Parathyroid adenoma (tissue), 2 donors: ENCODE measurements around the gene GCG.

Source experiments
- H2AFZ ChIP-seq: fragments of 300-600 bp; sonication (generic); one replicate; pipeline ENCODE4 v1.7.0; 2017; ENCODE audit warnings: antibody characterized with exemption, mild to moderate bottlenecking
- H3K27ac ChIP-seq: fragments of 300-600 bp; sonication (generic); one replicate; pipeline ENCODE4 v1.7.0; 2017
- H3K27me3 ChIP-seq: fragments of 300-600 bp; sonication (generic); one replicate; pipeline ENCODE4 v1.7.0; 2017; ENCODE audit warnings: low read length; ENCODE audit not compliant: control insufficient read depth, insufficient read depth
- H3K36me3 ChIP-seq: fragments of 300-600 bp; sonication (generic); one replicate; pipeline ENCODE4 v1.7.0; 2017; ENCODE audit warnings: low read length; ENCODE audit not compliant: control insufficient read depth, insufficient read depth
- H3K4me1 ChIP-seq: fragments of 300-600 bp; sonication (generic); one replicate; pipeline ENCODE4 v1.7.0; 2017; ENCODE audit warnings: control low read depth
- H3K4me2 ChIP-seq: fragments of 300-600 bp; sonication (generic); one replicate; pipeline ENCODE4 v1.7.0; 2017; ENCODE audit warnings: low read length
- H3K4me3 ChIP-seq: fragments of 300-600 bp; sonication (generic); one replicate; pipeline ENCODE4 v1.7.0; 2017; ENCODE audit warnings: low read depth, low read length
- H3K79me2 ChIP-seq: fragments of 300-600 bp; sonication (generic); one replicate; pipeline ENCODE4 v1.7.0; 2017; ENCODE audit warnings: control low read depth
- H3K9ac ChIP-seq: fragments of 300-600 bp; sonication (generic); one replicate; pipeline ENCODE4 v1.7.0; 2017; ENCODE audit warnings: mild to moderate bottlenecking
- H3K9me3 ChIP-seq: fragments of 300-600 bp; sonication (generic); one replicate; pipeline ENCODE4 v1.7.0; 2017; ENCODE audit warnings: low read length; ENCODE audit not compliant: control insufficient read depth
- TF ChIP-seq, protein P1 (sequence below): fragments of 300-600 bp; sonication (generic); IDR thresholded peaks from one replicate; pipeline ENCODE4 v1.7.0; 2017; ENCODE audit warnings: antibody characterized with exemption, mild to moderate bottlenecking
- donor health status: primary hyperparathyroidism.

GCG gene

GRCh38 chr2:162111958-162112850 lies 39.8 kb downstream of the GCG start:
- no peak overlapping the region for H3K4me2 ChIP-seq
- no peaks in the 10 kb centered on the region for H3K36me3 ChIP-seq
- no peak overlapping the region for H3K4me3 ChIP-seq
- H3K9me3 ChIP-seq, result peaks cover 3% of the 10 kb centered on the region
- peaks cover 26% of the 10 kb centered on the region for H3K4me1 ChIP-seq
- TF ChIP-seq, protein P1, sequence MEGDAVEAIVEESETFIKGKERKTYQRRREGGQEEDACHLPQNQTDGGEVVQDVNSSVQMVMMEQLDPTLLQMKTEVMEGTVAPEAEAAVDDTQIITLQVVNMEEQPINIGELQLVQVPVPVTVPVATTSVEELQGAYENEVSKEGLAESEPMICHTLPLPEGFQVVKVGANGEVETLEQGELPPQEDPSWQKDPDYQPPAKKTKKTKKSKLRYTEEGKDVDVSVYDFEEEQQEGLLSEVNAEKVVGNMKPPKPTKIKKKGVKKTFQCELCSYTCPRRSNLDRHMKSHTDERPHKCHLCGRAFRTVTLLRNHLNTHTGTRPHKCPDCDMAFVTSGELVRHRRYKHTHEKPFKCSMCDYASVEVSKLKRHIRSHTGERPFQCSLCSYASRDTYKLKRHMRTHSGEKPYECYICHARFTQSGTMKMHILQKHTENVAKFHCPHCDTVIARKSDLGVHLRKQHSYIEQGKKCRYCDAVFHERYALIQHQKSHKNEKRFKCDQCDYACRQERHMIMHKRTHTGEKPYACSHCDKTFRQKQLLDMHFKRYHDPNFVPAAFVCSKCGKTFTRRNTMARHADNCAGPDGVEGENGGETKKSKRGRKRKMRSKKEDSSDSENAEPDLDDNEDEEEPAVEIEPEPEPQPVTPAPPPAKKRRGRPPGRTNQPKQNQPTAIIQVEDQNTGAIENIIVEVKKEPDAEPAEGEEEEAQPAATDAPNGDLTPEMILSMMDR, result no peak
- no peak overlapping the region for H3K27ac ChIP-seq
- no peak overlapping the region for H3K9ac ChIP-seq
- H2AFZ ChIP-seq, result peak overlapping the region; percentile 40
- H3K79me2 ChIP-seq, result no peaks in the 10 kb centered on the region
- H3K27me3 ChIP-seq, result no peaks in the 10 kb centered on the region

GRCh38 chr2:162107361-162107901 lies 44.6 kb downstream of the GCG start:
- H3K36me3 ChIP-seq, result no peaks in the 10 kb centered on the region
- no peaks in the 10 kb centered on the region for H3K9me3 ChIP-seq
- TF ChIP-seq, protein P1, result no peak
- no peaks in the 10 kb centered on the region for H3K27me3 ChIP-seq
- no peak overlapping the region for H3K4me2 ChIP-seq
- no peak overlapping the region for H3K4me3 ChIP-seq
- H3K9ac ChIP-seq, result no peak overlapping the region
- no peak overlapping the region for H3K27ac ChIP-seq
- H2AFZ ChIP-seq, result peak overlapping the region; percentile 25
- H3K4me1 ChIP-seq, result no peaks in the 10 kb centered on the region
- H3K79me2 ChIP-seq, result no peaks in the 10 kb centered on the region

- H3K4me3 ChIP-seq, result no peak overlapping the region
- TF ChIP-seq, protein P1, result no peak
- no peak overlapping the region for H3K9ac ChIP-seq
- H3K9me3 ChIP-seq, result no peaks in the 10 kb centered on the region
- H2AFZ ChIP-seq, result no peak overlapping the region
- no peaks in the 10 kb centered on the region for H3K36me3 ChIP-seq
- H3K4me2 ChIP-seq, result no peak overlapping the region
- H3K27ac ChIP-seq, result no peak overlapping the region
- H3K4me1 ChIP-seq, result no peaks in the 10 kb centered on the region
- H3K79me2 ChIP-seq, result no peaks in the 10 kb centered on the region
- H3K27me3 ChIP-seq, result no peaks in the 10 kb centered on the region
Measured at GRCh38 chr2:162106746-162107145, 45.3 kb downstream of the GCG start.

GRCh38 chr2:162106146-162106551 lies 45.9 kb downstream of the GCG start:
- TF ChIP-seq, protein P1, result no peak
- H3K27me3 ChIP-seq, result no peaks in the 10 kb centered on the region

More at GRCh38 chr2:162106146-162106551, 45.9 kb downstream of the GCG start:
- no peaks in the 10 kb centered on the region for H3K79me2 ChIP-seq
- no peak overlapping the region for H3K4me2 ChIP-seq
- H3K27ac ChIP-seq, result no peak overlapping the region
- H3K9ac ChIP-seq, result no peak overlapping the region
- no peak overlapping the region for H3K4me3 ChIP-seq
- no peaks in the 10 kb centered on the region for H3K9me3 ChIP-seq
- H3K4me1 ChIP-seq, result no peaks in the 10 kb centered on the region
- H3K36me3 ChIP-seq, result no peaks in the 10 kb centered on the region
- no peak overlapping the region for H2AFZ ChIP-seq
